Hematopoietic multipotent progenitor cell (in vitro differentiated cells): ENCODE data around the gene TARBP2. TPM values are rescaled to one million over a fixed set of nuclear protein-coding genes. Genes with fewer than 3 reads are reported as not detected.
"Not testable (repeated sequence)": the region's sequence is repeated elsewhere in the genome, so short reads cannot be mapped to it uniquely, and the experiment has no call there.

Experiments used
- DNase-seq, 3 donors: peaks; one replicate each; pipeline ENCODE4 v3.0.0-alpha.2; 2011 to 2015; ENCODE audit warnings: low read depth in 2 of 3, low spot score in 2 of 3
- total RNA-seq: library from RNA; depleted of rRNA; stranded (reverse); fragments of >200 nt; gene quantifications from one replicate; pipeline ENCODE4 v1.2.3, GENCODE V29; 2012

The TARBP2 gene
- total RNA-seq, 1 donor: 44.2 TPM

DNA sequence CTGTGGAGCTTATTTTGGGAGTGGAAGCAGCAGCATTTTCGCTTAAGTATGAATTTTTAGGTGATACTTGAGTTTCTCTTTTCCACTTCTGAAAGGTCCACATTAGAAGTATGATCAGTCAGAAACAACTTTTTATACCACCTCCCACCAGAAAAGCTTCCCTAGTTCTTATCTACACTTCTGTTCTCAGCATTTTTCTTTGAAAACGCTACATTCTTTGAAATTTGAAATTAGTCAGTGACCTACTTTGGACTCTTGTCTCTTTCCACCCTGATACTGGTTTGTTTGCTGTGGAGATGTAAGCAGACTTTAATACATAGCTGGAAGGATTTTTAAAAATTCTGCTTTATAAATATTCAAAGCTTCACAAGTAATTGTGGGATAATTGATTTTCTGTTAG is 27.0 kb upstream of the TARBP2 start:
- DNase-seq: no peak

DNA sequence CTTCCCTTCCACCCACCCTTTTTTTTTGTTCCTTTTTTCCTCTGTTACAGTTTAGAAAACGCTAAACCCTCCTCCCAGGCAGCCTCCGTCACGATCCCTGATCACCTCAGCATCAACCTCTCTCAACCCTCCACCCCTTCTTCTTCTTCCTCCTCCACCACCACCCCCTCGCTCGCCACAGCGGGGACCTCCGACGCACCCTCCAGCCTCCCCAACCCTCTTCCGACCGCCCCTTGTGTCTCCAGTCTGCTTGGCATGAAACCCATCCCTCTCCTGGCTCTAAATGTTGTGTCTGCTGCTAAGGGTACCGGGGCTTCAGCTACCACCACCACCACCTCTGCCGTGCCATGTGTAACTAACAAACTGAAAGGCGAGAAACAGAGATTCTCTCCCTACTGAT is 26.3 kb upstream of the TARBP2 start:
- DNase-seq: no peak

DNA sequence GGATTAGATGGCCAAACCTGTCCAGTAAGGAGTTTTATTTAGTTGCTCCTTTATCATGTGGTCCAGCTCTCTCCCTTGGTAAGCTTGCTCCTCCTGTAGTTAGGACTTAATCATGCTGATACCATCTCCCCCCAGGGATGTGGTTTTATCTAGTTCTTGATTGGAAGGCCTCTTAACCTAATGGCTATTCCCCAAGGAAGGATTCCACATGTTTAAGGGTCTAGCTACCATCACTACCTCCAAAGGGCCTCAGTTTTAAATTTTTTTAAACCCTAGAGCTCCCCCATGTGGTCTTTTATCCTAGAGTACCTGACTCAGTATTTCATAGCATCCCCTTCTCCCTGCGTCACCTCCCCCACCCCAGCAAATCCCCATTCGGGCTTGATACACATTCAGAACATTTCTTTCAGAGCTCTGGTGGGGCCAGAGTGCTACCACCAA is 24.3 kb upstream of the TARBP2 start:
- peak in 2 of 3 donors; percentile 24 to 51 for DNase-seq

DNA sequence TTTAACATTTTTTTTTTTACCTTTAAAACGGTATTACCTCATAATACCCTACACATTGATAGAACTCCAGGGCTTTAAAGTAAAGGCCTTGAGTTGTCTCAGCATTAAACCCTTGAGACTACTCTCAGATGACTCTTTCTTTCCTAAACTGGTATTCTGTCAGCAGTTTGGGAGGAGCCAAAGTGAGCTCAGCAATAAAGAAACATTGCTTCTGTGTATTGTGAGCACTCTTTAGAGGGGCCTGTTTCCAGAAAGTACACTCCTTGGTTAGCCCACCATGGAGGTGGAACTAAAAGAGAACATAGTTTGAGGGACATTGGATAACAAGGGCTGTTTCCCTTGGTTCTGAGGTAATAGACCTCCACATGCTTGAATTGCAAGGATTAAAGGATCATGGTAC is 22.2 kb upstream of the TARBP2 start:
- DNase-seq: no peak

DNA sequence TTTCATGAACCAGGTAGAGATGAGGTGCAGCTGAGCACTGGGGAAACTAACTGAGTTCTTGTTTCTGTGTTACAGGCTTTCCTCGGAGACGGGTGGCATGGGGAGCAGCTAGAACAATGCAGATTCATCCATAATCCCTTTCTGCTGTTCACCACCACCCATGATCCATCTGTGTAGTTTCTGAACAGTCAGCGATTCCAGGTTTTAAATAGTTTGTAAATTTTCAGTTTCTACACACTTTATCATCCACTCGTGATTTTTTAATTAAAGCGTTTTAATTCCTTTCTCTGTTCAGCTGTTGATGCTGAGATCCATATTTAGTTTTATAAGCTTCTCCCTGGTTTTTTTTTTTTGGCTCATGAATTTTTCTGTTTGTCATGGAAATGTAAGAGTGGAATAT is 21.8 kb upstream of the TARBP2 start:
- DNase-seq: no peak

DNA sequence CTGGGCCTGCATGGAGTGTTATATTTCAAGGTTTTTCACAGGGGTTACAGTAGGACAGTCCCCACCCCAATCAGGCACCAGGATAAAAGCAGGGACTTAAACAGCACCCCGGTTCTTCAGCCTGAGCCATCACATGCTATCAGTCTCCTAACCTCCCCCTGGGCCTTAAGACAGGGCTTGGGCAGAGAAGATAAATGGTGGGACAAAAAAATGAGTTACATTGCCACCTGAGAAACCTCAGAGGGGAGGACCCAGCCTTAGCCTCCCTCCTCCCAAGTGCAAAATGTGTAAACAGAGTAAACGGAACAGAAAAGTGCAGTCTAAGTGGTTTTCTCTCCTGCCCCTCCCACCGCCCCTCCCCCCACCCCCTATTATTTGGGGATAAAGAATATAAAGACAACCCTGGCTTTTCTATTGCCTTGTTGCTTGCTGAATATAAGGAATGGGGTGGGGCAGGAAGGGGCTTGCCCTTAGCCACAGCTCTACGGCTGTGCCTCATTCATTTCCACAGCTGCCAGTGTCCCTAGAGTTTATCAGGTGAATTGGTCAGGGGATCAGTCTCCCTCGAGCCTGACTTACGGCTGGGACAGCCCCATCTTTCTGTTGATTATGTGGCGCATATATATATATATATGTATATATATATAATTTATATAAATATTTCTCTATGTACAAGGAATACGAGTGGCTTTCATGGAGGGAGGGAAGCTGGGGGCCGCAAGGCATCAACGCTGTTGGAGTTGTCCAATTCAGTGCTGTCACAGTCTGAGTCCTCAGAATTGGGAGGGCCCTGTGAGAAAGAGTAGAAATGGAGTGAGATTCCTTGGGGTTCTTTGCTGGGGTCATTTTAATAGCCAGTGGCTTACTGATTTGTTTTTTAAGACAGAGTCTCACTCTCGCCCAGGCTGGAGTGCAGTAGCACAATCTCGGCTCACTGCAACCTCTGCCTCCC is 20.3 kb upstream of the TARBP2 start:
- no peak for DNase-seq

DNA sequence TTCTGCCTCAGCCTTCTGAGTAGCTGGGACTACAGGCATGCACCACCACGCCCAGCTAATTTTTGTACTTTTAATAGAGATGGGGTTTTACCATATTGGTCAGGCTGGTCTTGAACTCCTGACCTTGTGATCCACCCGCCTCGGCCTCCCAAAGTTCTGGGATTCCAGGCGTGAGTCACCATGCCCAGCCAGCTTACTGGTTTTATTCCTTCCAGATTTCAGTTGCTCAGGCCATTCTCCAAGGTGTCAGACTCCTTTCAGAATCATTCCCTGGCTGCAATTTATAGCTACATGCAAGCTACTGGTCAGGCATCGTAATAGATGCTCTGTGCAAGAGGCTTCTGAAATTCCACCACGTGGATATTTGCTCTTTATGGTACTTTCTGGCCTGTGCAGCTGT is 19.6 kb upstream of the TARBP2 start:
- not testable (repeated sequence) for DNase-seq

DNA sequence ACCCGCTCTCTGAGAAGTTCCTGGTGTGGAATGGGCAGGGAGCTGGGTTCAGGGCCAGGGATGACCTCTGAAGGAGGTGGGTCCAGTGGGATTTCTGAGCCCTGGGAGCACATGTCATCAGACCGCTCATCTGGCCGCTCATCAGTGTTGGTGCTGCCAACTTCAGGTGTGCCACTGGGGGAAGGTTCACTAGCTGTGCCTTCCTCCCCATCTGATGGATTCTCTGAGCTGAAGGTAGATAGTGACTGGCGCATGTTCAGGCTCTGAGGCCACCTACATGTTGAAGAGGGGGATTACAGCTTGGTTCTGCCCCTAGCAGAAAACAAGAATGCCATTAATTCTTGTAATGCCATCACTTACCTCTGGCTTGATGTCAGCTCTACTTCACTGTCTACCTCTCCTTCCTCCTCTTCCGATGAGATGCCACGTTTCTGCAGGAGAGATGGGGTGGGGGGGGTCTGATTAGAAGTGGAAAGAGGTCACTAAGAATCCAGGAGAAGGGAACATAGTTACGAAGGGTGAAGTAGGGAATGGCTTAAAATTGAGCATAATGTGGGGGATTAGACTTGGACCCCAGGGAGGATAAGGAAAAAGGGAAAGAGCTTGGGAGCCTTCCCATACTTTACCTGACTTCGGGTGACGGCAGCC is 19.0 kb upstream of the TARBP2 start:
- peak in 1 of 3 donors; percentile 38 for DNase-seq

DNA sequence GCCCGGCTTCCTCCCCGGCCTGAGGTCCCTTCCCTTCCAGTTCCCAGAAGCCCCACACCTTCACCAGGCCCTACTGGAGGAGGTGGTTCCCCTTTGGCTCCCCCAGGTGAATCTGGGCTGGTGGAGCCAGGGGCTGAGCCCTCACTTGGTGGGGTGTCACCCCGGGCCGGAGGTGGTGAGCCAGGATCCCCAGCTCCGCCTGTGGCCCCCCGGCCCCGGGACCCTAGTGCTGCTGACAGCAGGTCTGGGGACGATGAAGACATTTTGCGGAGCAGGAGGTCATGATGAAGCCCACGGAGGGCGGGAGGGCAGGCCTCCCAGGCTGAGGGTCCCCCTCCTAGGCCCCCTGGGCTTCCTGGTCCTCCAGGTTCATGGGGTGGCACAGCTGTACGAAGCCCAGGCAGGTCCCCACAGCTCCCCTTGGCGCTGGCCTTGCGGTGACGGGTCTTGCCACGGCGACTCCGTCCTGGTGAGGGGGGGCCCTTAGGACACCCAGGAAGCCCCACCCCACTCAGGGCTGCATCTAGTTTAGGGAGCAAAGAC is 18.4 kb upstream of the TARBP2 start:
- no peak for DNase-seq

DNA sequence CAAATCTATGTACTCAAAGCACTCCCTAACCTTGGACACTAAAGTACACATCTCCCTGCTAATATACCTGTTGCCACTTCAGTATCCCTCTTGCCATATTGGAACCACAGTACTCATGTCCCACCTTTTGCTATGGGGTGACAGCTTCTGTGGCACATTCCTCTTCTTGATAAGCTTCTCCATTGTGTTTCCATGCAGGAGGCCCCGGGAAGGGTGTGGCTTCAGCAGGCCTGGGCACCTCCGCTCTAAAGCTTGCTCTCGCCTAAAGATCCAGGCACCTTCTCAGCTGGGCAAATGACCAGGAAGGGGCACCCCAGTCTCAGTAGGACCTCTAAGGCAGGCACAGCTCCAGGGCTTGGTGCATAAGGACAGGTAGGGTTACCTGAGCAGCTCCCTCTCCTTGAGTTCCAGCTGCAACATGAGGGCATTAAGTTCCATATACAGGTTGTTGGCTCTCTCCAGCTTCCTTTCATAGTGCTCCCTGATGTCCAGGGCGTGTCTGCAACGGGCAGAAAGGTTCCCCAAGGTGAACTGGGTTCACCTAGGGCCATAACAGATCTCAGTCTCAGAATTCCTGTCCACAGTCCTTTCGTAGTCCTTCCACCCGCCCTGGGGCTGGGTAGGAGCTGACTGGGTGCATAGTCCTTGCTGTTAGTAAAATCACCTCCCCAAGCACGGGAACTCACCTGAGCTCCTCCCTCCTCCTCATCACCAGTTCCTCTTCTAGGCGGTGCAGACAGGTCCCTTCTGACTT is 17.7 kb upstream of the TARBP2 start:
- DNase-seq: no peak

DNA sequence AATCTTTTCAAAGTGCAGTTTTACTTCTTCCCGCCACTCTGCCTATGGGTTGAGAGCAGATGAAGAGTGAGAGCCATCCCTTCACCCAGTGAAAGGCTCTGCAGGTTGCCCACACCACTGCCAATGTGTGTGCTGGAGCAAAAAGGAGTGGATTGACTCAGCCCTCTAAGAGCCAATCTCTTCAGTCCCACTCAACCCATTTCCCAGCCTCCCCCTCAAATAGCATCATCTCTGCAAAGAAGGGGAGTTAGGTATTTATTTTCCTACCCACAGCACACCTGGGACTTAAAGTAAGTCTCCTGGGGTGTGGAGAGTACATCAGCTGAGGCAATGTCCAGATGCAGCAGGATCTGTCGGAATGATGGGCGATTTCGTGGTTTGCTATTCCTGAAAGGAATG is 17.1 kb upstream of the TARBP2 start:
- no peak for DNase-seq

DNA sequence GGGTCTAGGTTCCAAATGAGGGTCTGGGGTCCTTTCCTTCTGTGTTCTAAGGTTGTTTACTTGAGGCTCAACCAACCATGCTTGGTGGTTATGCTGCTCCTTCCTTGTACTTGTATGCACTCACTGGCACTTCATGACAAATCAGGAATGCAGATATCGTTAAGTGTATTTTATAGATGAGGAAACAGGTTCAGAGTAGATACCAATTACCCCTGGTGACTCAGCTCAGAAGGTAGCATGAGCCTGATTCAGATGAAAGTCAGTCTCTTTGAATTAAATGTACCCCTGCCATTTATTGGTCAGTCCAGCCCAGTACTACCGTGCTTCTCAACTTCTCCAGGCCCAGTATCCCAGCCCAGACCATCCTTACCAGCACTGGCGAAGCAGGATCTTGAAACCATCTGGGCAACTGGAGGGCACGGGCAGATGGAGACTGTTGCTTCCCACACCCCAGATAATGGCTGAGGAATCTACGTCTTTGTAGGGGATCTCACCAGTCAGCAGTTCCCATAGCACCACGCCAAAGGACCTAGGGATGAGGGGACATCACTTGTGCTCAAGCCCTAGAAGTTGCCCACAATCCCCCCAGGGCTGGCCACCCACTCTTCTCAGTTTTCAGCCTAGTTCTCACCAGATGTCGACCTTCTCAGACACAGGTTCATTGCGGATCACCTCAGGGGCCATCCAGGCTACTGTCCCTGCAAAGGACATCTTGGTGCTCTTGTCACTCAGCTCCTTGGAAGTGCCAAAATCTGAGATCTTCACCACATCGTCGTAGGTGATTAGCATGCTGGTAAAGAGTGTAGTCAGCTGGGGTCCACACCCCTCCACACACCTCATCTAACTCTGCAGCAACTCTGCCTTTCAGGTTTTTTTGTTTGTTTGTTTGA is 16.2 kb upstream of the TARBP2 start:
- DNase-seq: no peak

DNA sequence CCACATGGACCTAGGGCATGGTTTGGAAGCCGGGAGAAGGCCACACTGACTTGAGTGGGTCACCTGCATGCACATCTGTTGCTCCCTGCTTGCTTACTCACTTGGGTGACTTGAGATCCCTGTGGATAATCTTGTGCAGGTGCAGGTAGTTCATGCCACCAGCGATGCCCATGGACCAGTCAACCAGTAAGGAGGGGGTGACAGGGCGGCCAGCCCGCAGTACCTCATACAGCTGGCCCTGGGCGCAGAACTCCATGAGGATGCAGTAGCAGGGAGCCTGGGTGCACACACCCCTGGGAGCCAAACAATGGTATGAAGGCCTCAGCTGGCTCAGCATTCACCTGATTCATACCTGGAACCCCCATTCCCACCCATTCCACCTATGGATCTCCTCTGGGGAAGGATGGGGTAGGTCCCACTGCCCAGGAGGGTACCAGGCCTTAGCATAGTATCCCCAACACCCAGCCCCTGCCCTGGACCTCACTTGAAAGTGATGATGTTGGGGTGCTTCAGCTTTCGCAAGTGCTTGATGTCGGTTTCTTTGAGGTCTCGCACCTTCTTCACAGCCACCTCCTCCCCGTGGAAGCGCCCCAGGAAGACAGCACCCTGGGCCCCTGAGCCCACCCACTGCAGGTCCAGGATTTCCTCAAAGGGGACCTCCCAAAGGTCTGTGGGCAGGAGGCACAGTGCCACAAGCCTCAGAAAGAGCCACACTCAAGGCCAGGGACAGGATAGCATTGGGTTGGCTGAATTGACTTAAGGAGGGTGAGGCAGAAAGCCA is 14.9 kb upstream of the TARBP2 start:
- no peak for DNase-seq

DNA sequence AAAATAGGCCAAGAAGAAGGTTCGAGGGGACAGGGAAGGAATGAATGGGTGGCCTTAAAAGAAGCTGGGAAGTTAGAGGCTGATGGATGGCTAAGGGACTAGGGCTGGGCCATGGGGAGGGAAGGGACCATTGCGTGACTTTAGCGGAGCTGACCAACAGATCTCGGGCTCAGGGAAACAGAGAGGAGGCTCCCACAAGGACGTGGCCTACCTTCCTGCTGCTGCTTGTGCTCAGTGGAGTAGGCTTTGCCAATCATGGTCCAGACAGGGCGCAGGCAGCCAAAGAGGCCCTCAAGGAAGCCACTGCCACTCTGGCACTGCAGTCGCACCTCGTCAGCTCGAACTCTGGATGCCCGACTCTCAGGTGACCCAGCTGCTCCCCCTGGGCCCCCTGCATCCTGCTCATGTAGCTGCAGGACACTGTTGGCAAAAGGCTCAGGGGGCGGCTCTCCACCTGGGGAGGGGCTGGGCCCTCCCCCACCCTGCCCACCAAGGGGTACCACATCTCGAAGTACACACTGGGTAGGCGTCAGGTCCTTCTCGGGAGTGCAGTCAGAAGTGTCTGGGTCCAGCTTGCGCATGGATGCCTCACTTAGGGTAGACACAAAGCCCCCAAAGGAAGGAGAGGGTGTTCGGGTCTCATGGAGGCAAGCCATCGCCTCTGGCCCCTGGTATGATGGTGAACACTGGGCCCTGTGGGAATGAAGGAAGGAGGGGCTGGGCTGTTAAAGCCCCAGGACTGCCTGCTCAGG is 14.2 kb upstream of the TARBP2 start:
- DNase-seq: no peak

DNA sequence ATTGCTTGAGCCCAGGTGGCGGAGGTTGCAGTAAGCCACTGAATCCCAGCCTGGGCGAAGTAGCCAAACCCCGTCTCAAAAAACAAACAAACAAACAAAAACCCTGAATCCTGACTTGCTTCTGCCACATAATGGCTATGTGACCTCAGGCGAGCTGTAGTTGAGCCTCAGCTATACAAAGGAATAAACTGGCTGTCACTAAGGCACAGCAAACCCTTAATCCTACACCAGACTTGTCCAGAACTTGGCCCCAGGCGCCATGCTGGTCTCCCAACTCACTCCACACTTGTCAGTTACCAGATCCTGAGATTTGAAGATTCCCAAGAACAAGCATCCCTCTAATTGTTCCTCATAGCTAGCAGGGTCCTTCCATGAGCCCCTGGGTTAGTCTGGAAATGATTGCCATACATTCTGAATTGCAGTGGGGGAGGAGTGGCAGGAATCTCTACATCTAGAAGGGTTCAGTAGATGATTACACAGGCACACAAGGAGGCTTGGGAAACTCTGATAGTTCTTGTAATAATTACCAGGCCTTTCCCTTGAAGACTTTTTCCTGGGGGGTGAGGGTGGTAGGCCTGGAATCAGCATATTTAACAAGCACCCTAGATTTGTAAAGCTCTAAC is 11.7 kb upstream of the TARBP2 start:
- no peak for DNase-seq

DNA sequence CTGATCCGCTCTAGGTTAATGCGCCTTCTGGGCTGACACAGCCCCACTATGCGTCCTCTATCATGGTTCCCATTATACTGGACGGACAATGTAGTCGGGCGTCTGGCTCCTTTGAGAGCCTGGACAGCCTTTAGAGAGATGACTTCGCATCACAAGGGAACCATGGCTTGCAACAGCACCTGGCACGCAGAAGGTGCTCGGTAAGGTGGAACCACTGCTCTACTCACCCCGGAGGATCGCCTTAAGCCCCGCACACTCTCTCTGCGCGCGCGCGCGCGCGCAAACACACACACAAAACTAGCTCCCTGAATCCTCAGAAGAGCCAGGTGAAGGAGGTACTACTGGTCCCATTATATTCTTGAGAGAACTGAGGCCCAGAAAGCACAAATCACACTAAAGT is 8.9 kb upstream of the TARBP2 start:
- peak in 1 of 3 donors; percentile 12 for DNase-seq

DNA sequence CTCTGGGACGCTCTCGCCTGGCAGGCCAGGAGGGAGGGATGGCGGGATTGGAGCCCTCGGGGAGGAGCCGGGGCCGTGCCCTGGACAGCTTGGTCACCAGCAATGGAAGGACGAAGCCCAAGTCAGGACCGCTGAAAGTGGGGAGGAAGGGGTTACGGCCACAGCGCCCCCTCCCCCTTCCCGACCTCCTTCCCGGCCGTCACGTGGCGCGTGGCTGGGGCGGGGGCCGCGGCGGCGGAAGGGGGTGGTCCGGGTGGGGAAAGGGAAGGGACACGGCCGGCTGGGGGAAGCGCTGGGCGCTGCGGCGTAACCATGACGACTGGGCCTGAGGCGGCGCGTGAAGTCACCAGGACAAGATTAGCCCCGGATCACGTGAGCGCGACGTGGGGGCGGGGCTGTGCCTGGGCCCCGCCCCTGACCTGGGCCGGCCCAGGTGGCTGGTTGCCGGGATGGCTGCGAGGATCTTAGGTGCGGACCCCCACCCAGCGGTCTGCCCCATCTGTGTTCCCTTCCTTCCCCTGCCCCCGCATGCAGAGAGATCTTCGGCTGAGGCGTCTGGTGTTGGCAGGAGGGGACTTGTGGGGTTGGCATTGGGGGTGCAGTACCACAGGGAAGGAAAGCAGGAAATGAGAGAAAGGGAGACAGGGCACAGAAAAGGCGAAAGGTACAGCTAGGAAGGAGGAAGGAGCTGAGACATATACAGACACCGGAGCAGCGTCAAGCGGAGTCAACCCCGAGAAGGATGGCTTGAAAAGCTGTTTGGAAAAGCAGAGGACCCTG is 8.1 kb upstream of the TARBP2 start:
- DNase-seq: peak; percentile 73 to 92 (median 90)
